Measurements from ENCODE around the gene MRPL49. TPM values are rescaled to one million over a fixed set of nuclear protein-coding genes. Genes with fewer than 3 reads are reported as not detected.

MRPL49 gene
- total RNA-seq, 1 donor from 2014 or later = 38.8 TPM

DNA sequence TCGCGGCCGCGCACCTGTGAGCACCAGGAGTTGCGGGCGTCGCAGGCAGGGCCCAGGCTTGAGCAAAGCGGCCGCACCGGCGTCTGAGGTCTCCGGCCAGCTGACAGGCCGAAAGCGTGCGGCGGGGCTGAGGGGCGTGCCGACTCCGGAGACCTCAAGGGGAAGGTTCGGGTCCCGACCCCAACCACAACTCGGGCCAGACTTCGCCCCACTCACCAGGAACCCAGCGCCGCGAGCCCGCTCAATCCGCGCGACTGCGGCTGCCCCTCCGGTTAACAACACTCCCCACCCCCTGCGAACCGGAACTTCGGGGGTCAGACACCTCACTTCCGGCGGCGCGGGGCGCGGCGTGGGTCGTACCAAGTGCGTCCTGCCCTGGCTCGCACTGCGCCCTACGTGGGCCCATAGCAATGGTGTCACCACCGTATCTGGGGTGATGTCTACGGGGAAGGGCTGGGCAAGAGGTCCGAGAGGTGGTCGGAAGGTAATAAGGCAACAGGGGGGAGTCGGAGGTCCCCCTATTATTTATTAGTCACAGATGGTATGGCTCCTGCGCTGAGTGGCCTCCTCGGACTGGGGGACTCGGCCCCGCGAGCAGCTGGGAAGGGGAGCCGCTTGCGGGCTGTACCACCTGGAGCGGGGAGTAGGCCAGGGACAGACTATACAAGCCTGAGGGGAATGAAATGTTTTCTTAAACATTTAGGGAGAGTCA lies 12.3 kb downstream of the MRPL49 start, which contains the start of gene SYVN1:
Gene SYVN1, minus strand, starts transcription at position 280 of the 712 bp plus-strand sequence. CDS start 918 bp downstream, outside the sequence.
- peak within 1 kb of the TSS; percentile 98 for H3K4me3 Mint-ChIP-seq (ENCODE audit: low read depth)
- H3K9me3 Mint-ChIP-seq (ENCODE audit: low read depth) = no peaks in the 10 kb centered on the region
- H3K27me3 Mint-ChIP-seq = no peaks in the 10 kb centered on the region
- H3K27ac Mint-ChIP-seq = peak within 1 kb of the TSS; percentile 100
- H3K4me1 Mint-ChIP-seq (ENCODE audit: low read depth) = peaks cover 20% of the 10 kb centered on the region
- no peak for TF ChIP-seq CTCF (IDR thresholded peaks at IDR 0.05; ENCODE audit: unreplicated experiment)
- DNase-seq (ENCODE audit: low spot score, unreplicated experiment) = peak; percentile 74
- peaks cover 4% of the 10 kb centered on the region for H3K36me3 Mint-ChIP-seq (ENCODE audit: insufficient read depth)

- Mint-ChIP-seq H3K27me3 (no peaks in the 10 kb centered on the region), H3K36me3 (ENCODE audit: insufficient read depth) (peaks cover 4% of the 10 kb centered on the region), H3K4me1 (ENCODE audit: low read depth) (peaks cover 20% of the 10 kb centered on the region), H3K4me3 (ENCODE audit: low read depth) (peak overlapping the region; percentile 98), H3K27ac (peak overlapping the region; percentile 100), H3K9me3 (ENCODE audit: low read depth) (no peaks in the 10 kb centered on the region)
- no peak for TF ChIP-seq CTCF (IDR thresholded peaks at IDR 0.05; ENCODE audit: unreplicated experiment)
- DNase-seq (ENCODE audit: low spot score, unreplicated experiment) = peak; percentile 80
Observed at GRCh38 chr11:65134952-65135632, 13.0 kb downstream of the MRPL49 start.

DNA sequence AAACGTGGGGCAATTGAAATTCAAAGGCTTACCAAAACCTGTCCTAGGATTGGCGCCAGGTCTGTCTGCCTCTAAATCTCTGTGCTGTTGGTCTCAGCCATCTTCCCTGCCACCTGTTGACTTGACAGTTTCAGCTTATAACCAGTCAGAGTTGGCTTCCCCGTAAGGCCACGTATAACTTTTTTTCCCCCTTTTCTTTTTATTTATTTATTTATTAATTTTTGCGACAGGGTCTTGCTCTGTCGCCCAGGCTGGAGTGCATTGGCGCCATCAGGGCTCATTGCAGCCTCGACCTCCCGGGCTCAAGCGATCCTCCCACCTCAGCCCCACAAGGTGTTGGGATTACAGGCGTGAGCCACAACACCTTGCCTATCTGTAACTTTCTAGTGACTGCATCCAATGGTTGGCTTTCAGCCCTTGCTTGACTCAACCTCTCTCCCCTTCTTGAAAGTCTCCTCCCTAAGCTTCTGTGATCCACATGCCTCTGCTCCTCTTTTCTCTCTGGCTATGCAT lies 13.6 kb downstream of the MRPL49 start:
- Mint-ChIP-seq H3K4me1 (ENCODE audit: low read depth) (peaks cover 20% of the 10 kb centered on the region), H3K4me3 (ENCODE audit: low read depth) (peak overlapping the region; percentile 98), H3K9me3 (ENCODE audit: low read depth) (no peaks in the 10 kb centered on the region), H3K27me3 (peaks cover 3% of the 10 kb centered on the region), H3K27ac (peak overlapping the region; percentile 100), H3K36me3 (ENCODE audit: insufficient read depth) (peaks cover 4% of the 10 kb centered on the region)
- DNase-seq (ENCODE audit: low spot score, unreplicated experiment) = no peak
- no peak for TF ChIP-seq CTCF (IDR thresholded peaks at IDR 0.05; ENCODE audit: unreplicated experiment)

GRCh38 chr11:65136515-65137096 lies 14.5 kb downstream of the MRPL49 start:
- peaks cover 7% of the 10 kb centered on the region for H3K27me3 Mint-ChIP-seq
- H3K4me1 Mint-ChIP-seq (ENCODE audit: low read depth) = peaks cover 20% of the 10 kb centered on the region
- no peaks in the 10 kb centered on the region for H3K9me3 Mint-ChIP-seq (ENCODE audit: low read depth)
- H3K4me3 Mint-ChIP-seq (ENCODE audit: low read depth) = peak overlapping the region; percentile 55
- peak overlapping the region; percentile 92 for H3K27ac Mint-ChIP-seq
- H3K36me3 Mint-ChIP-seq (ENCODE audit: insufficient read depth) = no peaks in the 10 kb centered on the region
- TF ChIP-seq CTCF (IDR thresholded peaks at IDR 0.05; ENCODE audit: unreplicated experiment) = no peak
- DNase-seq (ENCODE audit: low spot score, unreplicated experiment) = no peak

DNA sequence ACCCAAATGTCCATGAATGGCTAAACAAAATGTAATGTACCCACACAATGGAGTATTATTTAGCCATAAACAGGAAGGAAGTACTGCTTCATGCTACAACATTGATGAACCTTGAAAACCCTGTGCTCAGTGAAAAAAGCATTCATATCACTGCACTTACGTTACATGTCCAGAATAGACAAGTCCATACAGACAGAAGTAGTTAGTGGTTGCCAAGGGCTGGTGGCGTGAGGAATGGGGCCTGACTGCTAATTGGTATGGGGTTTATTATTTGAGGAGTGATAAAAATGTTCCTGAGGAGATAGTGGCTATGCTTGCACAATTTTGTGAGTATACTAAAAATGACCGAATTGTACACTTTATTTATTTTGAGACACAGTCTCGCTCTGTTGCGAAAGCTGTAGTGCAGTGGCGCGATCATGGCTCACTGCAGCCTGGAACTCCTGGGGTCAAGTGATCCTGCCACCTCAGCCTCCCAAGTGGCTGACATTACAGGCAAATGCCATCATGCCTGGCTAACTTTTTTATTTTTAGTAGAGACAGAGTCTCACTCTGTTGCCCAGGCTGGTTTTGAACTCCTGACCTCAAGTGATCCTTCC lies 19.9 kb downstream of the MRPL49 start:
- Mint-ChIP-seq H3K4me1 (ENCODE audit: low read depth) (no peaks in the 10 kb centered on the region), H3K27me3 (peaks cover 13% of the 10 kb centered on the region), H3K4me3 (ENCODE audit: low read depth) (no peak overlapping the region), H3K9me3 (ENCODE audit: low read depth) (no peaks in the 10 kb centered on the region), H3K36me3 (ENCODE audit: insufficient read depth) (no peaks in the 10 kb centered on the region), H3K27ac (no peak overlapping the region)
- TF ChIP-seq CTCF (IDR thresholded peaks at IDR 0.05; ENCODE audit: unreplicated experiment) = no peak
- no peak for DNase-seq (ENCODE audit: low spot score, unreplicated experiment)

Data from progenitor cell of endocrine pancreas (in vitro differentiated cells).